Measurements from ENCODE around the gene APBB1IP.
"Not testable (repeated sequence)": the region's sequence is repeated elsewhere in the genome, so short reads cannot be mapped to it uniquely, and the experiment has no call there.

Gene APBB1IP

GRCh38 chr10:26556748-26557640 is 118.9 kb downstream of the APBB1IP start:
- peak; percentile 69 for DNase-seq (ENCODE audit: low read depth)

- DNase-seq (ENCODE audit: low read depth): peak; percentile 70
These were observed 119.5 kb downstream of the APBB1IP start for GRCh38 chr10:26557641-26558014.

- DNase-seq (ENCODE audit: low read depth): no peak
These were observed 128.6 kb downstream of the APBB1IP start for GRCh38 chr10:26566525-26567350.

GRCh38 chr10:26567351-26567721 is 129.2 kb downstream of the APBB1IP start:
- DNase-seq (ENCODE audit: low read depth): no peak

GRCh38 chr10:26571655-26572054 is 133.5 kb downstream of the APBB1IP start:
- peak; percentile 7 for DNase-seq (ENCODE audit: low read depth)

- peak; percentile 24 for DNase-seq (ENCODE audit: low read depth)
These were observed 135.5 kb downstream of the APBB1IP start for GRCh38 chr10:26573674-26574073.

- no peak for DNase-seq (ENCODE audit: low read depth)
These were observed 136.6 kb downstream of the APBB1IP start for GRCh38 chr10:26574783-26575182.

- peak; percentile 53 for DNase-seq (ENCODE audit: low read depth)
These were observed 140.2 kb downstream of the APBB1IP start for GRCh38 chr10:26578371-26578770.

GRCh38 chr10:26579256-26580063 is 141.3 kb downstream of the APBB1IP start:
- no peak for DNase-seq (ENCODE audit: low read depth)

- no peak for DNase-seq (ENCODE audit: low read depth)
These were observed 148.1 kb downstream of the APBB1IP start for GRCh38 chr10:26586211-26586610.

GRCh38 chr10:26588611-26589010 is 150.5 kb downstream of the APBB1IP start:
- no peak for DNase-seq (ENCODE audit: low read depth)

- not testable (repeated sequence) for DNase-seq (ENCODE audit: low read depth)
These were observed 151.7 kb downstream of the APBB1IP start for GRCh38 chr10:26589813-26590212.

- DNase-seq (ENCODE audit: low read depth): no peak
These were observed 155.8 kb downstream of the APBB1IP start for GRCh38 chr10:26593896-26594295.

GRCh38 chr10:26603283-26603682 is 165.1 kb downstream of the APBB1IP start:
- peak; percentile 65 for DNase-seq (ENCODE audit: low read depth)

GRCh38 chr10:26604320-26605093 is 166.4 kb downstream of the APBB1IP start:
- not testable (repeated sequence) for DNase-seq (ENCODE audit: low read depth)

- peak; percentile 44 for DNase-seq (ENCODE audit: low read depth)
These were observed 168.3 kb downstream of the APBB1IP start for GRCh38 chr10:26606389-26606877.

GRCh38 chr10:26612151-26612915 is 174.2 kb downstream of the APBB1IP start:
- no peak for DNase-seq (ENCODE audit: low read depth)

All from ELR (cell line).